Measurements from ENCODE around the gene SYT17. TPM values are rescaled to one million over a fixed set of nuclear protein-coding genes. Genes with fewer than 3 reads are reported as not detected.

Gene SYT17
- total RNA-seq, 1 experiment from 2014 or later, result not detected

DNA sequence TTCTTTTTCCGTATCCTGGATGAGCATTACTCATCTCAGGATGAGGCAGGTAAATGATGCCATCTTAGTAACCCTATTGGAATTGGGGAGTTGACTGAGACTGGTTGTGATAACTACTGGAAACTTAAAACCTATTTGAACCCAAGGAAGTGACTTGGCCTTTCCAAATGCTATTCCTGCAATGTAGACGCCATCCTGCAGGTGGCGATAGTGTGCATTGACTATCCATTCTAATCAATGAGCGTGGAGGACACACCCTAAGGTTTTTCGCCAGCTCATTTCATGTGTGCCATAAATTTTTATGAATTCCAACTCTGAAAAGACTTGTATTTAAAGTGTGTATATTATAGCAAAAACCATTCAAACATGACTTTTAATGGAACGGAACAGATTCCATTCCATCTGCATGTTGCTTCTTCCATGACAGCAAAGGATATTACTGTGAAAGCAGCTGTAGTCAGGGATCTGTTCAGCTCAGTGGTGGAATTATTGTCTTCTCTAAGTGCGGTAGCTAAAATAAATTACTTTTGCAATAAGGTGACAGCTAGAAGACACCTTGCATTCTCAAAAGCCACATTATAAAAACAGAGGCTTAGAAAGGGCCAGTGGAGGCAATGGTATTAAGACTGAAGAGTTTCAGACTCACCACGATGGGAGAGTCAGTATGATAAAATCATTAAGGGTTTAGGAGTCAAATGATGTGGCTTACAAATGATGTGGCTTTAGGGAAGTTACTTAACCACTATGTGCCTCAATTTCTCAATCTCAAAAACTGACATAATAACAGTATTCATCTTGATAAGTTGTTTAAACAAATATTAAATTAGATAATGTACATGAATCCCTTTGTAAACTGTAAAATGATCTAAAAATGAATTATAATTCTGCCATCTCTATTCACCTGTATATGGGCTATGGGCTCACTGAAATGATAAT, 55.5 kb downstream of the SYT17 start:
- no peak overlapping the region for H2AFZ ChIP-seq (ENCODE audit: low read length)
- H3K4me2 ChIP-seq (ENCODE audit: low read depth, low read length, poor library complexity, severe bottlenecking), result no peak overlapping the region
- no peak overlapping the region for H3K9ac ChIP-seq (ENCODE audit: low read length)
- no peak overlapping the region for H3K27ac ChIP-seq (ENCODE audit: low read length)
- no peaks in the 10 kb centered on the region for H3K36me3 ChIP-seq (ENCODE audit: insufficient read depth, low read length)
- H3K27me3 ChIP-seq (ENCODE audit: low read length), result no peaks in the 10 kb centered on the region
- H3K9me3 ChIP-seq (ENCODE audit: low read length), result no peaks in the 10 kb centered on the region
- H3K4me1 ChIP-seq (ENCODE audit: low read length), result no peaks in the 10 kb centered on the region
- H4K20me1 ChIP-seq (ENCODE audit: insufficient read depth, low read depth, low read length), result no peaks in the 10 kb centered on the region
- no peaks in the 10 kb centered on the region for H3K79me2 ChIP-seq (ENCODE audit: low read length)
- DNase-seq, result peak; percentile 76
- no peak overlapping the region for H3K4me3 ChIP-seq (ENCODE audit: low read length)
- H3K9me2 ChIP-seq (replicated peaks; ENCODE audit: insufficient read depth, low read length), result no peaks in the 10 kb centered on the region

DNA sequence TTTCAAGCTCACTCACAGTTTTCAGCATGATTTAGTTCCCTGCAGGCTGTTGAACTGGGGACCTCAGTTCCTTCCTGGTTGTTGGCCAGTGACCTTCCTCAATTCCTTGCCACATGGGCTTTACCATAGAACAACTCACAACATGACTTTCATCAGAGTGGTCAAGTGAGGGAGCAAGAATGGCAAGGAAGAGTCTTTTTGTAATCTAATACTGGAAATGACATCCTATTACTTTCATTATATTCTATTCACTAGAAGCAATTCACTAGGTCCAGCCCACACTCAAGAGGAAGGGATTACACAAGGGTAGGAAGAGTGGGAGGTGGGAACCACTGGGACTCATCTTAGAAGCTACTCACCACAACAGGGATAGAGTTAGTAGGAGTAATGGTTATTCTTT, 57.6 kb downstream of the SYT17 start:
- H3K4me3 ChIP-seq (ENCODE audit: low read length), result no peak overlapping the region
- no peak overlapping the region for H2AFZ ChIP-seq (ENCODE audit: low read length)
- H3K27ac ChIP-seq (ENCODE audit: low read length), result no peak overlapping the region
- no peaks in the 10 kb centered on the region for H3K4me1 ChIP-seq (ENCODE audit: low read length)
- H3K36me3 ChIP-seq (ENCODE audit: insufficient read depth, low read length), result no peaks in the 10 kb centered on the region
- no peak overlapping the region for H3K9ac ChIP-seq (ENCODE audit: low read length)
- DNase-seq, result no peak
- no peaks in the 10 kb centered on the region for H3K79me2 ChIP-seq (ENCODE audit: low read length)
- no peaks in the 10 kb centered on the region for H4K20me1 ChIP-seq (ENCODE audit: insufficient read depth, low read depth, low read length)
- H3K27me3 ChIP-seq (ENCODE audit: low read length), result no peaks in the 10 kb centered on the region
- no peaks in the 10 kb centered on the region for H3K9me2 ChIP-seq (replicated peaks; ENCODE audit: insufficient read depth, low read length)
- no peak overlapping the region for H3K4me2 ChIP-seq (ENCODE audit: low read depth, low read length, poor library complexity, severe bottlenecking)
- H3K9me3 ChIP-seq (ENCODE audit: low read length), result no peaks in the 10 kb centered on the region

GRCh38 chr16:19227643-19228042, 59.6 kb downstream of the SYT17 start:
- H3K9ac ChIP-seq (ENCODE audit: low read length), result no peak overlapping the region
- H2AFZ ChIP-seq (ENCODE audit: low read length), result no peak overlapping the region
- no peaks in the 10 kb centered on the region for H3K9me3 ChIP-seq (ENCODE audit: low read length)
- no peaks in the 10 kb centered on the region for H4K20me1 ChIP-seq (ENCODE audit: insufficient read depth, low read depth, low read length)
- DNase-seq, result no peak
- no peaks in the 10 kb centered on the region for H3K27me3 ChIP-seq (ENCODE audit: low read length)
- H3K4me1 ChIP-seq (ENCODE audit: low read length), result no peaks in the 10 kb centered on the region
- H3K9me2 ChIP-seq (replicated peaks; ENCODE audit: insufficient read depth, low read length), result no peaks in the 10 kb centered on the region
- H3K4me3 ChIP-seq (ENCODE audit: low read length), result no peak overlapping the region
- H3K79me2 ChIP-seq (ENCODE audit: low read length), result no peaks in the 10 kb centered on the region
- H3K27ac ChIP-seq (ENCODE audit: low read length), result no peak overlapping the region
- H3K36me3 ChIP-seq (ENCODE audit: insufficient read depth, low read length), result no peaks in the 10 kb centered on the region
- H3K4me2 ChIP-seq (ENCODE audit: low read depth, low read length, poor library complexity, severe bottlenecking), result no peak overlapping the region

- Histone ChIP-seq H3K9me3 (ENCODE audit: low read length) (no peaks in the 10 kb centered on the region), H3K36me3 (ENCODE audit: insufficient read depth, low read length) (no peaks in the 10 kb centered on the region), H3K79me2 (ENCODE audit: low read length) (no peaks in the 10 kb centered on the region), H3K9me2 (replicated peaks; ENCODE audit: insufficient read depth, low read length) (no peaks in the 10 kb centered on the region), H3K4me2 (ENCODE audit: low read depth, low read length, poor library complexity, severe bottlenecking) (no peak overlapping the region), H3K27ac (ENCODE audit: low read length) (no peak overlapping the region), H2AFZ (ENCODE audit: low read length) (no peak overlapping the region), H3K9ac (ENCODE audit: low read length) (no peak overlapping the region), H3K4me3 (ENCODE audit: low read length) (no peak overlapping the region), H4K20me1 (ENCODE audit: insufficient read depth, low read depth, low read length) (no peaks in the 10 kb centered on the region), H3K4me1 (ENCODE audit: low read length) (no peaks in the 10 kb centered on the region), H3K27me3 (ENCODE audit: low read length) (no peaks in the 10 kb centered on the region)
- DNase-seq, result no peak
These were observed 60.0 kb downstream of the SYT17 start for GRCh38 chr16:19228052-19228451.

- Histone ChIP-seq H3K9me3 (ENCODE audit: low read length) (no peaks in the 10 kb centered on the region), H2AFZ (ENCODE audit: low read length) (no peak overlapping the region), H3K4me2 (ENCODE audit: low read depth, low read length, poor library complexity, severe bottlenecking) (no peak overlapping the region), H3K4me3 (ENCODE audit: low read length) (no peak overlapping the region), H4K20me1 (ENCODE audit: insufficient read depth, low read depth, low read length) (no peaks in the 10 kb centered on the region), H3K27ac (ENCODE audit: low read length) (no peak overlapping the region), H3K27me3 (ENCODE audit: low read length) (no peaks in the 10 kb centered on the region), H3K9me2 (replicated peaks; ENCODE audit: insufficient read depth, low read length) (no peaks in the 10 kb centered on the region), H3K79me2 (ENCODE audit: low read length) (no peaks in the 10 kb centered on the region), H3K4me1 (ENCODE audit: low read length) (no peaks in the 10 kb centered on the region), H3K36me3 (ENCODE audit: insufficient read depth, low read length) (no peaks in the 10 kb centered on the region), H3K9ac (ENCODE audit: low read length) (no peak overlapping the region)
- DNase-seq, result no peak
These were observed 60.5 kb downstream of the SYT17 start for GRCh38 chr16:19228575-19228974.

- H3K79me2 ChIP-seq (ENCODE audit: low read length), result no peaks in the 10 kb centered on the region
- no peak overlapping the region for H3K9ac ChIP-seq (ENCODE audit: low read length)
These were observed 62.5 kb downstream of the SYT17 start for GRCh38 chr16:19230575-19230974.

GRCh38 chr16:19231881-19232280, 63.8 kb downstream of the SYT17 start:
- H3K27me3 ChIP-seq (ENCODE audit: low read length), result no peaks in the 10 kb centered on the region
- no peak overlapping the region for H3K9ac ChIP-seq (ENCODE audit: low read length)
- no peaks in the 10 kb centered on the region for H3K36me3 ChIP-seq (ENCODE audit: insufficient read depth, low read length)
- no peak overlapping the region for H3K27ac ChIP-seq (ENCODE audit: low read length)
- DNase-seq, result no peak
- peaks cover 11% of the 10 kb centered on the region for H3K9me3 ChIP-seq (ENCODE audit: low read length)
- H2AFZ ChIP-seq (ENCODE audit: low read length), result no peak overlapping the region
- no peaks in the 10 kb centered on the region for H3K9me2 ChIP-seq (replicated peaks; ENCODE audit: insufficient read depth, low read length)
- no peak overlapping the region for H3K4me3 ChIP-seq (ENCODE audit: low read length)
- no peaks in the 10 kb centered on the region for H4K20me1 ChIP-seq (ENCODE audit: insufficient read depth, low read depth, low read length)
- no peaks in the 10 kb centered on the region for H3K4me1 ChIP-seq (ENCODE audit: low read length)
- H3K79me2 ChIP-seq (ENCODE audit: low read length), result no peaks in the 10 kb centered on the region
- H3K4me2 ChIP-seq (ENCODE audit: low read depth, low read length, poor library complexity, severe bottlenecking), result no peak overlapping the region

More at GRCh38 chr16:19230575-19230974, 62.5 kb downstream of the SYT17 start:
- H3K4me3 ChIP-seq (ENCODE audit: low read length), result no peak overlapping the region
- no peaks in the 10 kb centered on the region for H4K20me1 ChIP-seq (ENCODE audit: insufficient read depth, low read depth, low read length)
- H3K4me1 ChIP-seq (ENCODE audit: low read length), result no peaks in the 10 kb centered on the region
- no peak overlapping the region for H3K4me2 ChIP-seq (ENCODE audit: low read depth, low read length, poor library complexity, severe bottlenecking)
- H3K9me3 ChIP-seq (ENCODE audit: low read length), result peaks cover 6% of the 10 kb centered on the region
- H3K9me2 ChIP-seq (replicated peaks; ENCODE audit: insufficient read depth, low read length), result no peaks in the 10 kb centered on the region
- no peaks in the 10 kb centered on the region for H3K36me3 ChIP-seq (ENCODE audit: insufficient read depth, low read length)
- DNase-seq, result no peak
- H3K27me3 ChIP-seq (ENCODE audit: low read length), result no peaks in the 10 kb centered on the region
- no peak overlapping the region for H3K27ac ChIP-seq (ENCODE audit: low read length)
- no peak overlapping the region for H2AFZ ChIP-seq (ENCODE audit: low read length)

GRCh38 chr16:19232988-19233387, 64.9 kb downstream of the SYT17 start:
- DNase-seq, result no peak
- Histone ChIP-seq H3K27me3 (ENCODE audit: low read length) (no peaks in the 10 kb centered on the region), H3K27ac (ENCODE audit: low read length) (no peak overlapping the region), H3K9me3 (ENCODE audit: low read length) (peaks cover 11% of the 10 kb centered on the region), H2AFZ (ENCODE audit: low read length) (no peak overlapping the region), H3K4me3 (ENCODE audit: low read length) (no peak overlapping the region), H3K4me2 (ENCODE audit: low read depth, low read length, poor library complexity, severe bottlenecking) (no peak overlapping the region), H4K20me1 (ENCODE audit: insufficient read depth, low read depth, low read length) (no peaks in the 10 kb centered on the region), H3K9me2 (replicated peaks; ENCODE audit: insufficient read depth, low read length) (no peaks in the 10 kb centered on the region), H3K4me1 (ENCODE audit: low read length) (no peaks in the 10 kb centered on the region), H3K9ac (ENCODE audit: low read length) (no peak overlapping the region), H3K36me3 (ENCODE audit: insufficient read depth, low read length) (no peaks in the 10 kb centered on the region), H3K79me2 (ENCODE audit: low read length) (no peaks in the 10 kb centered on the region)
